Testis (tissue), 3 donors: ENCODE data around the gene GTF2I. TPM values are rescaled to one million over a fixed set of nuclear protein-coding genes. Genes with fewer than 3 reads are reported as not detected.
"Not testable (repeated sequence)": the region's sequence is repeated elsewhere in the genome, so short reads cannot be mapped to it uniquely, and the experiment has no call there.

ENCODE experiments used
- DNase-seq: peaks from one replicate; pipeline ENCODE4 v3.0.0-alpha.2; 2019
- H3K27ac ChIP-seq, 2 donors: fragments of 200-600 bp; sonication (generic); one replicate each; pipeline ENCODE4 v1.5.1; 2019
- H3K27me3 ChIP-seq: fragments of 200-600 bp; sonication (generic); one replicate; pipeline ENCODE4 v1.5.1; 2019
- H3K36me3 ChIP-seq: fragments of 200-600 bp; sonication (generic); one replicate; pipeline ENCODE4 v1.5.1; 2017; ENCODE audit warnings: low read depth; ENCODE audit errors: missing control alignments
- H3K4me1 ChIP-seq: fragments of 200-600 bp; sonication (generic); one replicate; pipeline ENCODE4 v1.5.1; 2019
- H3K4me3 ChIP-seq, 2 donors: fragments of 200-600 bp; sonication (generic); one replicate each; pipeline ENCODE4 v1.5.1; 2017 to 2019
- H3K9me3 ChIP-seq: fragments of 200-600 bp; sonication (generic); one replicate; pipeline ENCODE4 v1.5.1; 2017
- CTCF ChIP-seq, 3 experiments: fragments of 450-650 bp in 2 of 3; fragments of 200-600 bp in 1 of 3; sonication (generic) in 1 of 3; IDR thresholded peaks; one replicate each; pipeline ENCODE4 v1.5.1; 2016 to 2019; ENCODE audit warnings: antibody characterized with exemption in 3 of 3, mild to moderate bottlenecking in 2 of 3, moderate library complexity in 1 of 3
- POLR2A ChIP-seq: fragments of 450-650 bp; IDR thresholded peaks from one replicate; pipeline ENCODE4 v1.6.1; 2017; ENCODE audit warnings: antibody characterized with exemption, mild to moderate bottlenecking, moderate library complexity
- WGBS, 2 donors: methylation state at CpG; one replicate each; pipeline ENCODE4 v1.1.5; 2018; 5-methylcytosine and 5-hydroxymethylcytosine counted together
- intact Hi-C: fragments of 100-400 bp; cut with DNase I; formaldehyde crosslinking; loops from one replicate; pipeline ENCODE4 v1.15.1; 2023; ENCODE audit warnings: low total_unique reads
- polyA plus RNA-seq: library from polyadenylated mRNA; stranded (reverse); fragments of 350-450 nt; fragmentation: Illumina TruSeq; extraction: RNeasy Lipid Tissue Mini Kit (QIAGEN cat#74804); gene quantifications from one replicate; pipeline ENCODE4 v1.2.3, GENCODE V29; 2014; ENCODE audit warnings: low read depth, low replicate concordance; ENCODE audit not compliant: insufficient read depth
- total RNA-seq, 2 donors: library from RNA; depleted of rRNA; stranded (reverse); fragments of >200 nt; gene quantifications; one replicate each; pipeline ENCODE4 v1.2.3, GENCODE V29; 2016

The GTF2I gene
- total and polyA plus RNA-seq, 3 donors from 2014 or later = 83.4 to 210 (median 208) TPM

- Histone ChIP-seq H3K27ac (no peak overlapping the region), H3K4me3 (no peak overlapping the region), H3K4me1 (no peaks in the 10 kb centered on the region), H3K27me3 (no peaks in the 10 kb centered on the region), H3K9me3 (no peaks in the 10 kb centered on the region), H3K36me3 (no peaks in the 10 kb centered on the region)
- 90 to 92% methylated on average over 1 of the region's 1 CpG for WGBS, 2 donors
- no peak for TF ChIP-seq POLR2A
- TF ChIP-seq CTCF (IDR thresholded peaks at IDR 0.05) = no peak
- DNase-seq = no peak
- intact Hi-C loops = no loop called here
Observed at GRCh38 chr7:74718336-74718735, 60.8 kb downstream of the GTF2I start.

DNA sequence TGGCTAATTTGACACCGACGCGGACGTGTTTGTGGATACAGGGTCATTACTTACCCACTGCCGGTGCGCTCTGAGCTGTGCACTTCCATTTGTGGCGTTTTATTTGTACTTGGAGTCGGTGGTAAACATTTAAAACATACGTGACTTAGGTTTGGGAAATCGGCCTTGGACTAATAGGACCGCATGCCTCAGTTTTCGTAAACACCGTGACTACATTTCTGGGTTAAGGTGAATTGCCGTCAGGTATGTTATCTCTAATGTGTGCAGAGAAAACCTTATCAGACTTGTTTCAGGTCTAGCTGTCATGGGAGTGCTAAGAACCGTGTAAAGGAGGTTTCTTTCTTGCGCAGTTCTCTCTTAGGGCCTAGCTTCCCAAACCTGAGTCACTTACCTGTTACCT lies 64.6 kb downstream of the GTF2I start:
- TF ChIP-seq POLR2A = no peak
- TF ChIP-seq CTCF (IDR thresholded peaks at IDR 0.05) = no peak
- H3K36me3 ChIP-seq = no peaks in the 10 kb centered on the region
- WGBS, 2 donors = 91 to 93% methylated on average over 16 of the region's 16 CpGs

GRCh38 chr7:74725840-74726239 lies 68.3 kb downstream of the GTF2I start:
- no peak overlapping the region for H3K4me3 ChIP-seq
- no peaks in the 10 kb centered on the region for H3K9me3 ChIP-seq
- no peak for TF ChIP-seq CTCF (IDR thresholded peaks at IDR 0.05)
- no peak for TF ChIP-seq POLR2A
- H3K27ac ChIP-seq = no peak overlapping the region
- no peaks in the 10 kb centered on the region for H3K27me3 ChIP-seq
- WGBS, 2 donors = 86 to 97% methylated on average over 1 of the region's 1 CpG
- no peak for DNase-seq
- intact Hi-C loops = no loop called here
- H3K4me1 ChIP-seq = no peaks in the 10 kb centered on the region
- H3K36me3 ChIP-seq = no peaks in the 10 kb centered on the region

More for the DNA sequence above, 64.6 kb downstream of the GTF2I start:
- no peaks in the 10 kb centered on the region for H3K4me1 ChIP-seq
- H3K27ac ChIP-seq = no peak overlapping the region
- no peaks in the 10 kb centered on the region for H3K27me3 ChIP-seq
- no peak for DNase-seq
- H3K9me3 ChIP-seq = no peaks in the 10 kb centered on the region
- intact Hi-C loops = no loop called here
- H3K4me3 ChIP-seq = no peak overlapping the region

GRCh38 chr7:74726309-74727101 lies 69.0 kb downstream of the GTF2I start:
- H3K36me3 ChIP-seq = no peaks in the 10 kb centered on the region
- TF ChIP-seq POLR2A (no peak), CTCF (IDR thresholded peaks at IDR 0.05) (no peak)
- no peaks in the 10 kb centered on the region for H3K27me3 ChIP-seq
- no peak overlapping the region for H3K4me3 ChIP-seq
- H3K9me3 ChIP-seq = no peaks in the 10 kb centered on the region
- no peak overlapping the region for H3K27ac ChIP-seq
- WGBS, 2 donors = 86 to 89% methylated on average over 8 of the region's 8 CpGs
- intact Hi-C loops = no loop called here
- no peak for DNase-seq
- H3K4me1 ChIP-seq = no peaks in the 10 kb centered on the region

DNA sequence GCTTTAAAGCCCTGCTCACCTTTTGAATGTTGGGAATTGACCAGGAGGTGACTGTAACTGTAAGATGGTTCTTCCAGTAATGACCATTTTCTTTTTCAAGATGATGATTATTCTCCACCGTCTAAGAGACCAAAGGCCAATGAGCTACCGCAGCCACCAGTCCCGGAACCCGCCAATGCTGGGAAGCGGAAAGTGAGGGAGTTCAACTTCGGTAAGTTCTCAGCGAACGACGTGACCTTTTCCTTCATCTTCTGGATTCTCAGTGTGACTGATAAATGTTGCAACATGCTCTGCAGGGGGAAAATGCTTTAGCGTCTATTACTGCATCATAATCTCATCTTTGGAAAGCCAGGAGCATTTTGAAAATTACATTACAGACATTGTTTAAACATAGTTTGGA lies 71.2 kb downstream of the GTF2I start:
- H3K4me3 ChIP-seq, DNase-seq, H3K36me3 ChIP-seq, H3K9me3 ChIP-seq, intact Hi-C loops, H3K4me1 ChIP-seq, H3K27ac ChIP-seq, H3K27me3 ChIP-seq: not testable (repeated sequence)
- WGBS, 2 donors = no CpG with 5 or more reads among the region's 10 CpGs

GRCh38 chr7:74730186-74730585 lies 72.7 kb downstream of the GTF2I start:
- H3K27ac ChIP-seq, H3K4me1 ChIP-seq, H3K36me3 ChIP-seq, intact Hi-C loops, DNase-seq, H3K9me3 ChIP-seq, H3K27me3 ChIP-seq, H3K4me3 ChIP-seq: not testable (repeated sequence)
- no CpG with 5 or more reads among the region's 5 CpGs for WGBS, 2 donors

DNA sequence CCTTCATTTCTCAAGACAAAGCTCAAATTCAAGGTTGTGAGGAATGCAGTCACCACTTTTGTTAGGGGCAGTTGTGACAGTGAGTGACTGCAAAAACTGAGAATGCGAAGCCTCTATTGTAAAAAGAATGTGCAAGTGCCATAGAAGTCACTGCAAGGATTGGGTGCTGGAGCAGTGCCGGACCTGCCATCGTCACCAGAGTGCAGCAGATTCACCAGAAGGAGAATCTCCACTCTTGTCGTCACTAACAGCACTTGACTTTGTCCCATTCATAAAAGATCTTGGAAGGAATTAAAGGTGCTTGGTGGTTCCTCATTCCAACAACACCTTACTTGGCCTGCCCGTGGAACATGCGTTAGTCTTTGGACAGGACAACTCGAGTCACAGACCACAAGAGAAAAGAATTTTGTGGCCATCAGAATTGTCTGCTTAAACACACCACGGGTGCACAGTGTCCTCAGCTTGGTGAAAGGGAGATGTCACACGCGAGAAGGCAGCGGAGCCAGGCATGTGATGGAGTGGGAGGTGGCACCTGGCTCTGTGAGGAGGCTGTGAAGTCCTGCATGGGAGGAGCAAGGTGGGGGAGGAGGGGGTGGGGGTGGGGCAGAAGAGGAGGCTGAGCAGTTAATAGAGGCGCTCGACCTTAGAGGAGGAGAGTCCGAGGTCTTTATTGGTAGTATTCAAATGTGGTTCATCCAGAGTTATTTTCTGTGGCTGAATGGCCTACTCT lies 82.6 kb downstream of the GTF2I start:
- DNase-seq, H3K27me3 ChIP-seq, H3K4me1 ChIP-seq, H3K9me3 ChIP-seq, H3K4me3 ChIP-seq, H3K36me3 ChIP-seq, H3K27ac ChIP-seq, intact Hi-C loops: not testable (repeated sequence)
- no CpG with 5 or more reads among the region's 14 CpGs for WGBS, 2 donors
